ENCODE results near the gene MAP2K4. TPM values are rescaled to one million over a fixed set of nuclear protein-coding genes. Genes with fewer than 3 reads are reported as not detected.

The MAP2K4 gene
- total RNA-seq, 1 donor from 2014 or later: 37.5 TPM

GRCh38 chr17:12028611-12029010 is 7.9 kb downstream of the MAP2K4 start:
- Histone ChIP-seq H3K27me3 (ENCODE audit: insufficient read depth, low read length) (no peaks in the 10 kb centered on the region), H3K27ac (ENCODE audit: low read depth, low read length) (no peak overlapping the region), H3K4me2 (ENCODE audit: low read length) (no peak overlapping the region), H3K9ac (ENCODE audit: low read length) (no peak overlapping the region), H4K20me1 (ENCODE audit: insufficient read depth, low read length) (peaks cover 76% of the 10 kb centered on the region), H3K9me3 (ENCODE audit: insufficient read depth, low read depth, low read length) (no peaks in the 10 kb centered on the region), H3K36me3 (ENCODE audit: insufficient read depth, low read length) (no peaks in the 10 kb centered on the region), H3K4me3 (ENCODE audit: insufficient read depth, low read depth, low read length) (no peak overlapping the region), H2AFZ (ENCODE audit: low read depth, low read length) (no peak overlapping the region), H3K79me2 (ENCODE audit: insufficient read depth, low read length) (peaks cover 94% of the 10 kb centered on the region), H3K4me1 (ENCODE audit: insufficient read depth, low read length) (peaks cover 14% of the 10 kb centered on the region)
- TF ChIP-seq EZH2 (IDR thresholded peaks at IDR 0.05; ENCODE audit: insufficient read depth, low read length) (no peak), CTCF (IDR thresholded peaks at IDR 0.05; ENCODE audit: insufficient read depth, low read depth, low read length) (no peak)
- Mint-ChIP-seq H3K27me3 (ENCODE audit: low read depth, unreplicated experiment) (no peaks in the 10 kb centered on the region), H3K36me3 (ENCODE audit: low read depth, unreplicated experiment) (peaks cover 2% of the 10 kb centered on the region), H3K9me3 (ENCODE audit: unreplicated experiment) (no peaks in the 10 kb centered on the region), H3K4me1 (ENCODE audit: low read depth, unreplicated experiment) (peaks cover 24% of the 10 kb centered on the region), H3K27ac (ENCODE audit: unreplicated experiment) (no peak overlapping the region), H3K4me3 (ENCODE audit: unreplicated experiment) (no peak overlapping the region)
- FAIRE-seq (no peak), DNase-seq (ENCODE audit: low read depth) (no peak)

DNA sequence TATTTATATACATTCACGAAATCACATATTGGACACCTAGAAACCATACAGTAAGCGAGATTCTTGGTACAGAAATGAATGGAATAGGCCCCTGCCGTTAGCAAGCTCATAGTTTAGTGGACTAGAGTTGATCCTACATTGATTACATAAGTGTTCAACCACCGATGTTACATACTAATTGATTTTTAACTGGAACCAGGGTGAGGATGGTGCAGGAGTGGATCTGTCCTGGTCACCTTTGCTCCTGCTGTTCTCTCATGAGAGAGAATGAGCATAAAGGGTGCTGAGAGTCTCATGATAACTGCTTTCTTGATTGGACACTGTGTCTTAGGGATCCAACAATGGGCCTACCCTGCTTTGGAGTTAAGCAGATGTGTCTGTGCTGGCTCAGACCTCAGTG is 13.9 kb downstream of the MAP2K4 start:
- no peak overlapping the region for H3K4me3 ChIP-seq (ENCODE audit: insufficient read depth, low read depth, low read length)
- H3K4me2 ChIP-seq (ENCODE audit: low read length): no peak overlapping the region
- H3K27me3 ChIP-seq (ENCODE audit: insufficient read depth, low read length): no peaks in the 10 kb centered on the region
- no peaks in the 10 kb centered on the region for H3K4me1 ChIP-seq (ENCODE audit: insufficient read depth, low read length)
- H3K27ac ChIP-seq (ENCODE audit: low read depth, low read length): no peak overlapping the region
- H3K4me1 Mint-ChIP-seq (ENCODE audit: low read depth, unreplicated experiment): peaks cover 3% of the 10 kb centered on the region
- H3K9ac ChIP-seq (ENCODE audit: low read length): no peak overlapping the region
- no peaks in the 10 kb centered on the region for H3K36me3 Mint-ChIP-seq (ENCODE audit: low read depth, unreplicated experiment)
- no peaks in the 10 kb centered on the region for H3K36me3 ChIP-seq (ENCODE audit: insufficient read depth, low read length)
- DNase-seq (ENCODE audit: low read depth) (no peak), FAIRE-seq (no peak)
- TF ChIP-seq EZH2 (IDR thresholded peaks at IDR 0.05; ENCODE audit: insufficient read depth, low read length) (no peak), CTCF (IDR thresholded peaks at IDR 0.05; ENCODE audit: insufficient read depth, low read depth, low read length) (no peak)
- H4K20me1 ChIP-seq (ENCODE audit: insufficient read depth, low read length): peaks cover 61% of the 10 kb centered on the region
- H3K27me3 Mint-ChIP-seq (ENCODE audit: low read depth, unreplicated experiment): no peaks in the 10 kb centered on the region
- H3K79me2 ChIP-seq (ENCODE audit: insufficient read depth, low read length): peaks cover 98% of the 10 kb centered on the region
- H3K27ac Mint-ChIP-seq (ENCODE audit: unreplicated experiment): no peak overlapping the region
- H3K9me3 Mint-ChIP-seq (ENCODE audit: unreplicated experiment): no peaks in the 10 kb centered on the region
- H3K9me3 ChIP-seq (ENCODE audit: insufficient read depth, low read depth, low read length): no peaks in the 10 kb centered on the region
- no peak overlapping the region for H3K4me3 Mint-ChIP-seq (ENCODE audit: unreplicated experiment)
- no peak overlapping the region for H2AFZ ChIP-seq (ENCODE audit: low read depth, low read length)

DNA sequence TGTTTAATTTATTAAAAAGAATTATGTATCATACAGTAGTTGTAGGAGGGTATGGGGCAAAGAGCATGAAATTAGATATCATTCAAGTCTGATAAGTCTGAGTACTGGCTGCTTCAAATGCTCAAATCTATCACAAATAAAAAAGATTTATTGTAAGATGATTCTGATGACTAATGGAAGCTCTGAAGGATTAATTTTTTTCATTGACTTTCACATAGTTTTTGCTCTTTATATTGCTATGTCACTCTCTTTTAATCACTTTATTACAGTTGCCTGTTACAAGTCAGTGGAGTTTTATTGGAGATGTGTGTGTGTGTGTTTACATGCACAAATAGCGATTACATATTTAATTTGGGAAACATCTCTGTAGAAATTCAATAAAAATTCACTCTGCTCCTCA is 15.0 kb downstream of the MAP2K4 start:
- Histone ChIP-seq H3K4me1 (ENCODE audit: insufficient read depth, low read length) (peaks cover 7% of the 10 kb centered on the region), H3K9me3 (ENCODE audit: insufficient read depth, low read depth, low read length) (no peaks in the 10 kb centered on the region), H3K9ac (ENCODE audit: low read length) (no peak overlapping the region), H3K79me2 (ENCODE audit: insufficient read depth, low read length) (peaks cover 96% of the 10 kb centered on the region), H3K4me3 (ENCODE audit: insufficient read depth, low read depth, low read length) (no peak overlapping the region), H3K4me2 (ENCODE audit: low read length) (no peak overlapping the region), H4K20me1 (ENCODE audit: insufficient read depth, low read length) (peaks cover 62% of the 10 kb centered on the region), H3K36me3 (ENCODE audit: insufficient read depth, low read length) (no peaks in the 10 kb centered on the region), H2AFZ (ENCODE audit: low read depth, low read length) (no peak overlapping the region), H3K27ac (ENCODE audit: low read depth, low read length) (no peak overlapping the region), H3K27me3 (ENCODE audit: insufficient read depth, low read length) (no peaks in the 10 kb centered on the region)
- no peak overlapping the region for H3K4me3 Mint-ChIP-seq (ENCODE audit: unreplicated experiment)
- DNase-seq (ENCODE audit: low read depth) (no peak), FAIRE-seq (no peak)
- H3K36me3 Mint-ChIP-seq (ENCODE audit: low read depth, unreplicated experiment): no peaks in the 10 kb centered on the region
- H3K27me3 Mint-ChIP-seq (ENCODE audit: low read depth, unreplicated experiment): no peaks in the 10 kb centered on the region
- peaks cover 5% of the 10 kb centered on the region for H3K4me1 Mint-ChIP-seq (ENCODE audit: low read depth, unreplicated experiment)
- TF ChIP-seq CTCF (IDR thresholded peaks at IDR 0.05; ENCODE audit: insufficient read depth, low read depth, low read length): no peak
- TF ChIP-seq EZH2 (IDR thresholded peaks at IDR 0.05; ENCODE audit: insufficient read depth, low read length): no peak
- H3K9me3 Mint-ChIP-seq (ENCODE audit: unreplicated experiment): no peaks in the 10 kb centered on the region
- H3K27ac Mint-ChIP-seq (ENCODE audit: unreplicated experiment): no peak overlapping the region

All from astrocyte (in vitro differentiated cells and primary cell).